Measurements from ENCODE around the gene SCYGR4. TPM values are rescaled to one million over a fixed set of nuclear protein-coding genes. Genes with fewer than 3 reads are reported as not detected.

The SCYGR4 gene
- total RNA-seq, 1 donor from 2014 or later = not detected

- no peaks in the 10 kb centered on the region for H3K4me1 Mint-ChIP-seq (ENCODE audit: low read depth)
- no peak overlapping the region for H3K27ac Mint-ChIP-seq (ENCODE audit: unreplicated experiment)
- peaks cover 7% of the 10 kb centered on the region for H3K27me3 Mint-ChIP-seq (ENCODE audit: low read depth)
- H3K36me3 Mint-ChIP-seq (ENCODE audit: low read depth) = peaks cover 2% of the 10 kb centered on the region
- peaks cover 7% of the 10 kb centered on the region for H3K9me3 Mint-ChIP-seq (ENCODE audit: low read depth)
- H3K4me3 Mint-ChIP-seq (ENCODE audit: unreplicated experiment) = no peak overlapping the region
- no peak for DNase-seq (ENCODE audit: low spot score)
- TF ChIP-seq CTCF (IDR thresholded peaks at IDR 0.05) = no peak
Observed at GRCh38 chr2:227577555-227577954, 39.7 kb upstream of the SCYGR4 start.

- Mint-ChIP-seq H3K36me3 (ENCODE audit: low read depth) (peaks cover 4% of the 10 kb centered on the region), H3K27ac (ENCODE audit: unreplicated experiment) (no peak overlapping the region), H3K27me3 (ENCODE audit: low read depth) (peaks cover 7% of the 10 kb centered on the region), H3K4me1 (ENCODE audit: low read depth) (no peaks in the 10 kb centered on the region), H3K4me3 (ENCODE audit: unreplicated experiment) (no peak overlapping the region), H3K9me3 (ENCODE audit: low read depth) (peaks cover 12% of the 10 kb centered on the region)
- no peak for DNase-seq (ENCODE audit: low spot score)
- TF ChIP-seq CTCF (IDR thresholded peaks at IDR 0.05) = no peak
Observed at GRCh38 chr2:227578642-227579041, 38.7 kb upstream of the SCYGR4 start.

- peaks cover 7% of the 10 kb centered on the region for H3K27me3 Mint-ChIP-seq (ENCODE audit: low read depth)
- H3K27ac Mint-ChIP-seq (ENCODE audit: unreplicated experiment) = no peak overlapping the region
- no peaks in the 10 kb centered on the region for H3K4me1 Mint-ChIP-seq (ENCODE audit: low read depth)
- no peak overlapping the region for H3K4me3 Mint-ChIP-seq (ENCODE audit: unreplicated experiment)
- no peak for TF ChIP-seq CTCF (IDR thresholded peaks at IDR 0.05)
- H3K36me3 Mint-ChIP-seq (ENCODE audit: low read depth) = peaks cover 4% of the 10 kb centered on the region
- peaks cover 16% of the 10 kb centered on the region for H3K9me3 Mint-ChIP-seq (ENCODE audit: low read depth)
- no peak for DNase-seq (ENCODE audit: low spot score)
Observed at GRCh38 chr2:227579791-227580190, 37.5 kb upstream of the SCYGR4 start.

- Mint-ChIP-seq H3K27me3 (ENCODE audit: low read depth) (peaks cover 7% of the 10 kb centered on the region), H3K27ac (ENCODE audit: unreplicated experiment) (no peak overlapping the region), H3K36me3 (ENCODE audit: low read depth) (peaks cover 4% of the 10 kb centered on the region), H3K4me1 (ENCODE audit: low read depth) (no peaks in the 10 kb centered on the region), H3K4me3 (ENCODE audit: unreplicated experiment) (no peak overlapping the region), H3K9me3 (ENCODE audit: low read depth) (peaks cover 16% of the 10 kb centered on the region)
- DNase-seq (ENCODE audit: low spot score) = no peak
- TF ChIP-seq CTCF (IDR thresholded peaks at IDR 0.05) = no peak
Observed at GRCh38 chr2:227582369-227582768, 34.9 kb upstream of the SCYGR4 start.

GRCh38 chr2:227592694-227593387, 24.5 kb upstream of the SCYGR4 start:
- peaks cover 2% of the 10 kb centered on the region for H3K36me3 Mint-ChIP-seq (ENCODE audit: low read depth)
- H3K4me1 Mint-ChIP-seq (ENCODE audit: low read depth) = no peaks in the 10 kb centered on the region

More at GRCh38 chr2:227592694-227593387, 24.5 kb upstream of the SCYGR4 start:
- Mint-ChIP-seq H3K27ac (ENCODE audit: unreplicated experiment) (no peak overlapping the region), H3K4me3 (ENCODE audit: unreplicated experiment) (no peak overlapping the region), H3K27me3 (ENCODE audit: low read depth) (peaks cover 23% of the 10 kb centered on the region), H3K9me3 (ENCODE audit: low read depth) (peaks cover 7% of the 10 kb centered on the region)
- DNase-seq (ENCODE audit: low spot score) = no peak
- no peak for TF ChIP-seq CTCF (IDR thresholded peaks at IDR 0.05)
